HEK293 (cell line): Measurements from ENCODE around the gene TEX19.

Experiments used
- CTCF ChIA-PET: fragments of 350-600 bp; formaldehyde crosslinking; extraction: SDS; loops from one replicate; lab custom pipeline; 2021; ENCODE audit warnings: antibody characterized with exemption; lab: Yijun Ruan, JAX
- POLR2A ChIA-PET: fragments of 300-600 bp; formaldehyde crosslinking; extraction: SDS; loops from one replicate; lab custom pipeline; 2020; ENCODE audit warnings: antibody characterized with exemption, inconsistent platforms; lab: Yijun Ruan, JAX
- H3K27ac ChIP-seq: fragments of 200-500 bp; sonication (Bioruptor generic); 2 replicates; pipeline ENCODE4 v1.5.1; 2014; ENCODE audit warnings: low read depth, low read length, control low read depth, inconsistent platforms; ENCODE audit errors: extremely low read depth
- H3K36me3 ChIP-seq, 2 experiments: fragments of 200-500 bp in 1 of 2; sonication (Bioruptor generic) in 1 of 2; 1 replicate in 1 of 2; 2 replicates in 1 of 2; pipeline ENCODE4 v1.5.1; 2014 to 2017; ENCODE audit warnings: inconsistent platforms in 2 of 2, low read length in 2 of 2; ENCODE audit not compliant: control insufficient read depth in 2 of 2, insufficient read depth in 1 of 2
- H3K4me1 ChIP-seq: fragments of 200-500 bp; sonication (Bioruptor generic); 2 replicates; pipeline ENCODE4 v1.5.1; 2014; ENCODE audit warnings: mild to moderate bottlenecking, low read length, inconsistent platforms; ENCODE audit not compliant: control insufficient read depth, insufficient read depth
- H3K4me3 ChIP-seq: 2 replicates; pipeline ENCODE4 v1.5.1; 2011; ENCODE audit warnings: low read depth, mild to moderate bottlenecking, control low read depth, low read length, moderate library complexity
- H3K9me3 ChIP-seq: fragments of 200-500 bp; sonication (Bioruptor generic); 2 replicates; pipeline ENCODE4 v1.5.1; 2014; ENCODE audit warnings: low read depth, low read length, inconsistent platforms; ENCODE audit not compliant: control insufficient read depth, insufficient read depth
- BCL6B ChIP-seq: fragments of 450-650 bp; formaldehyde crosslinking; IDR thresholded peaks from 2 replicates; pipeline ENCODE4 v1.5.1; 2017; ENCODE audit warnings: missing biosample characterization, missing genetic modification characterization
- CTCF ChIP-seq: fragments of 450-650 bp; formaldehyde crosslinking; IDR thresholded peaks from 2 replicates; pipeline ENCODE4 v1.5.1; 2016; ENCODE audit warnings: missing biosample characterization, missing genetic modification characterization
- HOXD13 ChIP-seq: sonication (generic); formaldehyde crosslinking; IDR thresholded peaks from 2 replicates; pipeline ENCODE4 v1.8.0; 2022; ENCODE audit warnings: missing genetic modification reagents, borderline replicate concordance
- KLF16 ChIP-seq: fragments of 450-650 bp; formaldehyde crosslinking; IDR thresholded peaks from 2 replicates; pipeline ENCODE4 v1.5.1; 2017; ENCODE audit warnings: missing biosample characterization, missing genetic modification characterization
- KLF17 ChIP-seq: fragments of 450-650 bp; formaldehyde crosslinking; IDR thresholded peaks from 2 replicates; pipeline ENCODE4 v1.5.1; 2016; ENCODE audit warnings: missing biosample characterization, missing genetic modification characterization
- KLF9 ChIP-seq: fragments of 450-650 bp; formaldehyde crosslinking; IDR thresholded peaks from 2 replicates; pipeline ENCODE4 v1.5.1; 2016; ENCODE audit warnings: missing biosample characterization, missing genetic modification characterization, low read depth
- PBX3 ChIP-seq: sonication (generic); formaldehyde crosslinking; IDR thresholded peaks from 2 replicates; pipeline ENCODE4 v1.8.1; 2022; ENCODE audit warnings: mild to moderate bottlenecking, moderate library complexity, missing genetic modification reagents
- ZBTB10 ChIP-seq: fragments of 450-650 bp; formaldehyde crosslinking; IDR thresholded peaks from 2 replicates; pipeline ENCODE4 v1.5.1; 2016; ENCODE audit warnings: missing biosample characterization, missing genetic modification characterization
- ZBTB26 ChIP-seq: fragments of 450-650 bp; formaldehyde crosslinking; optimal IDR thresholded peaks from 2 replicates; pipeline ENCODE3; 2016; ENCODE audit warnings: missing biosample characterization, mild to moderate bottlenecking, missing genetic modification characterization
- ZNF157 ChIP-seq: fragments of 450-650 bp; formaldehyde crosslinking; IDR thresholded peaks from 2 replicates; pipeline ENCODE4 v1.5.1; 2016; ENCODE audit warnings: missing biosample characterization, missing genetic modification characterization
- ZNF16 ChIP-seq: fragments of 450-650 bp; formaldehyde crosslinking; IDR thresholded peaks from 2 replicates; pipeline ENCODE4 v1.5.1; 2016; ENCODE audit warnings: low read depth, missing biosample characterization, missing genetic modification characterization
- ZNF18 ChIP-seq: fragments of 450-650 bp; formaldehyde crosslinking; IDR thresholded peaks from 2 replicates; pipeline ENCODE4 v1.5.1; 2016; ENCODE audit warnings: missing biosample characterization, missing genetic modification characterization
- ZNF555 ChIP-seq: fragments of 450-650 bp; formaldehyde crosslinking; conservative IDR thresholded peaks from 2 replicates; pipeline ENCODE4 v1.5.1; 2017; ENCODE audit warnings: missing biosample characterization, mild to moderate bottlenecking, missing genetic modification characterization, inconsistent platforms
- ZNF843 ChIP-seq: fragments of 450-650 bp; formaldehyde crosslinking; IDR thresholded peaks from 2 replicates; pipeline ENCODE4 v1.5.1; 2016; ENCODE audit warnings: missing biosample characterization, missing genetic modification characterization

The TEX19 gene

GRCh38 chr17:82397449-82398335, 38.6 kb downstream of the TEX19 start (continued):
- TF ChIP-seq KLF9 (tag by site-specific recombination), result peak; percentile 51; the same call in 1 of the 2 replicates
- peak; percentile 89 for TF ChIP-seq KLF17 (tag by site-specific recombination)
- no peak for TF ChIP-seq CTCF (tag by site-specific recombination)
- TF ChIP-seq HOXD13, result no peak
- TF ChIP-seq KLF16 (tag by site-specific recombination), result no peak

GRCh38 chr17:82399041-82399441, 40.0 kb downstream of the TEX19 start:
- Histone ChIP-seq H3K9me3 (no peaks in the 10 kb centered on the region), H3K4me1 (no peaks in the 10 kb centered on the region), H3K36me3 (peaks cover 8 to 21% of the 10 kb centered on the region in 2 experiments; a peak in 2 of 3 replicates), H3K4me3 (no peak overlapping the region), H3K27ac (no peak overlapping the region)
- no peak for TF ChIP-seq ZNF157
- TF ChIP-seq ZBTB26 (tag by site-specific recombination), result no peak
- no peak for TF ChIP-seq ZNF555 (tag by site-specific recombination)
- no peak for TF ChIP-seq ZNF843 (tag by site-specific recombination)
- no peak for TF ChIP-seq ZBTB10 (tag by site-specific recombination)
- no peak for TF ChIP-seq BCL6B (tag by site-specific recombination)
- no peak for TF ChIP-seq PBX3 (CRISPR knock-in tag)
- no peak for TF ChIP-seq ZNF18
- TF ChIP-seq ZNF16 (tag by site-specific recombination), result no peak
- ChIA-PET CTCF (interaction anchor here (1.0 kb wide), 1 partner anchor 41 kb away, joined by 3 read pairs; no protein-coding TSS in a partner anchor), POLR2A (no interaction called here)
